OCI-LY7 (cell line): Measurements from ENCODE around the gene ACSS1. TPM values are rescaled to one million over a fixed set of nuclear protein-coding genes. Genes with fewer than 3 reads are reported as not detected.

Experiments
- BruUV-seq: library from RNA; stranded (reverse); fragments of 400-500 nt; replicated peaks from 2 replicates; lab custom pipeline; 2021; lab: Mats Ljungman, UMichigan
- CTCF ChIA-PET: fragments of 300-600 bp; sonication (Branson Sonifier 250); formaldehyde crosslinking; loops from one replicate; lab custom pipeline; 2022; ENCODE audit warnings: antibody characterized with exemption; ENCODE audit not compliant: unreplicated experiment; lab: Charles Lee
- POLR2A ChIA-PET: fragments of 300-600 bp; sonication (Branson Sonifier 250); formaldehyde crosslinking; loops from one replicate; lab custom pipeline; 2022; ENCODE audit warnings: antibody characterized with exemption; lab: Charles Lee
- DNase-seq: peaks from one replicate; pipeline ENCODE4 v3.0.0-alpha.2; 2015; ENCODE audit warnings: low spot score
- H2AFZ ChIP-seq: fragments of 200-600 bp; sonication (generic), shearing (Covaris generic); 2 replicates; pipeline ENCODE4 v1.6.1; 2014; ENCODE audit warnings: mild to moderate bottlenecking, antibody characterized with exemption, low read length, moderate library complexity
- H3K27ac ChIP-seq: fragments of 200-600 bp; sonication (generic); 2 replicates; pipeline ENCODE4 v1.5.1; 2014; ENCODE audit warnings: mixed run types, low read depth, mild to moderate bottlenecking, moderate library complexity, low read length, inconsistent platforms; ENCODE audit not compliant: poor library complexity, severe bottlenecking
- H3K36me3 ChIP-seq: fragments of 200-600 bp; sonication (generic); 2 replicates; pipeline ENCODE4 v1.6.1; 2014; ENCODE audit warnings: mild to moderate bottlenecking, antibody characterized with exemption, low read length, moderate library complexity, mixed read lengths; ENCODE audit not compliant: insufficient read depth
- H3K4me1 ChIP-seq: fragments of 200-600 bp; sonication (generic); 2 replicates; pipeline ENCODE4 v1.5.1; 2014; ENCODE audit warnings: mild to moderate bottlenecking, low read length; ENCODE audit not compliant: insufficient read depth, poor library complexity, severe bottlenecking
- H3K4me2 ChIP-seq: fragments of 200-600 bp; sonication (generic); 2 replicates; pipeline ENCODE4 v1.6.1; 2014; ENCODE audit warnings: mild to moderate bottlenecking, low read length
- H3K4me3 ChIP-seq: fragments of 200-600 bp; sonication (generic); 2 replicates; pipeline ENCODE4 v1.5.1; 2014; ENCODE audit warnings: mild to moderate bottlenecking, low read depth, low read length; ENCODE audit not compliant: poor library complexity, severe bottlenecking
- H3K79me2 ChIP-seq: fragments of 200-600 bp; sonication (generic); 2 replicates; pipeline ENCODE4 v1.6.1; 2016; ENCODE audit warnings: low read depth, mild to moderate bottlenecking, low read length, moderate library complexity, mixed read lengths; ENCODE audit not compliant: insufficient read depth
- H3K9me2 ChIP-seq: fragments of 200-600 bp; sonication (generic); 2 replicates; pipeline ENCODE4 v1.6.1; 2016; ENCODE audit warnings: mild to moderate bottlenecking, low read length, mixed read lengths; ENCODE audit not compliant: insufficient read depth
- H3K9me3 ChIP-seq: fragments of 200-600 bp; sonication (generic); 2 replicates; pipeline ENCODE4 v1.6.1; 2014; ENCODE audit warnings: mild to moderate bottlenecking, mixed run types, low read length, mixed read lengths
- H4K20me1 ChIP-seq: fragments of 200-600 bp; sonication (generic); 2 replicates; pipeline ENCODE4 v1.6.1; 2014; ENCODE audit warnings: mild to moderate bottlenecking, antibody characterized with exemption, low read length, moderate library complexity, mixed read lengths; ENCODE audit not compliant: insufficient read depth
- EZH2phosphoT487 ChIP-seq: fragments of 200-600 bp; sonication (generic); IDR thresholded peaks from 2 replicates; pipeline ENCODE4 v1.6.1; 2018; ENCODE audit warnings: low read depth, borderline replicate concordance, mild to moderate bottlenecking, mixed run types, antibody characterized with exemption, low read length, moderate library complexity, mixed read lengths
- intact Hi-C: fragments of 100-400 bp; cut with micrococcal nuclease; formaldehyde crosslinking; loops from one replicate; pipeline ENCODE4 v1.10.0; 2022; ENCODE audit not compliant: unreplicated experiment
- total RNA-seq, 2 experiments: library from RNA; depleted of rRNA in 1 of 2; stranded (reverse); fragments of >200 nt in 1 of 2; shearing (Covaris generic) in 1 of 2; gene quantifications; 2 replicates each; pipeline ENCODE4 v1.2.3, GENCODE V29; 2014 to 2022
- TF ChIP-seq, protein P1 (sequence below): fragments of 200-600 bp; sonication (generic); conservative IDR thresholded peaks from 2 replicates; pipeline ENCODE4 v1.5.1; 2014; ENCODE audit warnings: mild to moderate bottlenecking, antibody characterized with exemption, low read length, moderate library complexity, mixed read lengths

Gene ACSS1
- total RNA-seq, 2 experiments from 2014 or later = 0.35 to 0.40 TPM

DNA sequence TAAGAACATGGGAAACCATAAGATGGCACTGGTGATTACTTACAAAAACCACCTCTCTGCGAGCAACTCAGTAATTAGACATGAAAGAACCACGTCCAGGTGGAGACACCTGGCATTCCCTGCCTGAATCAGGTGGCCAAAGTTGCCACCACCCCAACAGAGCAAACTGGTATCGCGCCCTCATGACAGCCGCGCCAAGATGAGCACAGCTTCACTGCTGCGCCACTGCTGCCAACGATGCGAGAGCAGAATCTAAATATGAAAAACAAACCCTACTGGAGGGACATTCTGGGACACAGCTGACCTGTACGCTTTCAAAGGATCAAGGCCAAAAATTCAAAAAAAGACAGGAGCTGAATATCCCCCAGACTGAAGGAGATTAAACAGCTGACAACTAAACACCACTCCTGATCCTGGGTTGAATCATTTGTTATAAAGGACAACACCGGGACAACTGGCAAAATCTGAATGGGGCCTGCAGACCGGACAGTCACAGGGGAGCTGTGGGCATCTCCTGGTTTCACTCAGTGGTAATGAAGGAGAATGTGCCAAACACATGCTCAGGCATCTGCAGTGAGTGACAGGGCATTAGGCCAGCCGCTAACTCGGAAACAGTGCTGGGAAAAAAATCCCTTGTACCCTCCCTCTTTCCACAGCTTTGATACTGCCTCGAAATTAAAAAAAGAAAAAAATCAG lies 91.5 kb downstream of the ACSS1 start:
- CTCF ChIA-PET = no interaction called here
- intact Hi-C loops = no loop called here
- no peak for TF ChIP-seq EZH2phosphoT487
- TF ChIP-seq, protein P1, sequence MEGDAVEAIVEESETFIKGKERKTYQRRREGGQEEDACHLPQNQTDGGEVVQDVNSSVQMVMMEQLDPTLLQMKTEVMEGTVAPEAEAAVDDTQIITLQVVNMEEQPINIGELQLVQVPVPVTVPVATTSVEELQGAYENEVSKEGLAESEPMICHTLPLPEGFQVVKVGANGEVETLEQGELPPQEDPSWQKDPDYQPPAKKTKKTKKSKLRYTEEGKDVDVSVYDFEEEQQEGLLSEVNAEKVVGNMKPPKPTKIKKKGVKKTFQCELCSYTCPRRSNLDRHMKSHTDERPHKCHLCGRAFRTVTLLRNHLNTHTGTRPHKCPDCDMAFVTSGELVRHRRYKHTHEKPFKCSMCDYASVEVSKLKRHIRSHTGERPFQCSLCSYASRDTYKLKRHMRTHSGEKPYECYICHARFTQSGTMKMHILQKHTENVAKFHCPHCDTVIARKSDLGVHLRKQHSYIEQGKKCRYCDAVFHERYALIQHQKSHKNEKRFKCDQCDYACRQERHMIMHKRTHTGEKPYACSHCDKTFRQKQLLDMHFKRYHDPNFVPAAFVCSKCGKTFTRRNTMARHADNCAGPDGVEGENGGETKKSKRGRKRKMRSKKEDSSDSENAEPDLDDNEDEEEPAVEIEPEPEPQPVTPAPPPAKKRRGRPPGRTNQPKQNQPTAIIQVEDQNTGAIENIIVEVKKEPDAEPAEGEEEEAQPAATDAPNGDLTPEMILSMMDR = no peak

DNA sequence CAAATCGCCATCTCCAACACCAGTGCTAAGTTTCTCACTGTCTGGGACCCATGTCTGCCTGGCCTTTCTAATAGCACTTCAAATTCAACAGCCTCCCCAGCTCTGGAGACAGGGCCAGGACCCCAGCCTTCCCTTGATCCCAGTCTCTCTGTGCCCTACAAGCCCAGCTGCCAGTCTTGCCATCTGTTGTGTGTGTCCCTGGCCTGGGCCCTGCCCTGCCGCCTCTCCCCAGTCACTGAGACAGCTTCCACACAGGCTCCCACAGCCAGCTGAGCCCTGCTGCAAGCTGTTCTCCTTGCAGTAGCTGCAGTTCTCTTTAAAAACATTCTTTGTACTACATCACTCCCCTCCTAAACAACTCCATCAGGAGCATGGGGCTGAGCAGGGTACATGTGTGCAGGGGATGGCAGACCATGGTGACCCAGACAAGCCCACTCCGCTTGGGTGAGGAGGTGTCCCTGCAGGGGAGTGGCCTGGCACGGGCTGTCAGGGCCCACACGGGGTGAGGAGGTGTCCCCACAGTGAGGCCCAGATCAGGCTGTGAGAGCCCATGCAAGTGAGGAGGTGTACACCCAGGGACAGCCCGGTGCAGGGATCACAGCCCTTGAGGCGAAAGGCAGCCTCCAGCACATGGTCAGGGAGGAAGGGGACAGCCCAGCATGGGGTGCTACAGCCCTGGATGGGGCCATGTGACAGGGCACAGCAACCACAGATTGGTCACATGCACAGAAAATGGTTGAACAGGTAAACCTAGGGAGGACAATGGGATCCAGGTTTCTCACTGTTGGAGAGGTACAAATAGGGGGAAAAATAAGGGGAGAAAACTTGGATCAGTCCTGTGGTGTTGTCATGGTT lies 92.6 kb downstream of the ACSS1 start:
- TF ChIP-seq, protein P1 = no peak
- TF ChIP-seq EZH2phosphoT487 = no peak
- Histone ChIP-seq H3K4me3 (no peak overlapping the region), H3K9me3 (no peaks in the 10 kb centered on the region), H4K20me1 (no peaks in the 10 kb centered on the region), H3K36me3 (peaks cover 54% of the 10 kb centered on the region), H3K4me2 (no peak overlapping the region), H3K9me2 (no peaks in the 10 kb centered on the region), H2AFZ (no peak overlapping the region), H3K4me1 (no peaks in the 10 kb centered on the region), H3K79me2 (no peaks in the 10 kb centered on the region), H3K27ac (no peak overlapping the region)
- no TSS peak for BruUV-seq
- ChIA-PET CTCF (no interaction called here), POLR2A (interaction anchor here (0.6 to 1.5 kb wide), 2 partner anchors 10 to 11 kb away, joined by 3 to 4 read pairs; no protein-coding TSS in a partner anchor)
- intact Hi-C loops = no loop called here
- no peak for DNase-seq

More for the DNA sequence above, 91.5 kb downstream of the ACSS1 start:
- peaks cover 52% of the 10 kb centered on the region for H3K36me3 ChIP-seq
- H4K20me1 ChIP-seq = no peaks in the 10 kb centered on the region
- no peak overlapping the region for H3K27ac ChIP-seq
- no peak overlapping the region for H3K4me2 ChIP-seq
- H3K9me3 ChIP-seq = no peaks in the 10 kb centered on the region
- no TSS peak for BruUV-seq
- H3K9me2 ChIP-seq = no peaks in the 10 kb centered on the region
- H3K79me2 ChIP-seq = no peaks in the 10 kb centered on the region
- H2AFZ ChIP-seq = no peak overlapping the region
- H3K4me1 ChIP-seq = no peaks in the 10 kb centered on the region
- POLR2A ChIA-PET = interaction anchor here (0.9 kb wide), 1 partner anchor 12 kb away, joined by 3 read pairs; no protein-coding TSS in a partner anchor
- DNase-seq = no peak
- H3K4me3 ChIP-seq = no peak overlapping the region
